Measurements from ENCODE around the gene FOXO1.
"Not testable (repeated sequence)": the region's sequence is repeated elsewhere in the genome, so short reads cannot be mapped to it uniquely, and the experiment has no call there.

FOXO1 gene

DNA sequence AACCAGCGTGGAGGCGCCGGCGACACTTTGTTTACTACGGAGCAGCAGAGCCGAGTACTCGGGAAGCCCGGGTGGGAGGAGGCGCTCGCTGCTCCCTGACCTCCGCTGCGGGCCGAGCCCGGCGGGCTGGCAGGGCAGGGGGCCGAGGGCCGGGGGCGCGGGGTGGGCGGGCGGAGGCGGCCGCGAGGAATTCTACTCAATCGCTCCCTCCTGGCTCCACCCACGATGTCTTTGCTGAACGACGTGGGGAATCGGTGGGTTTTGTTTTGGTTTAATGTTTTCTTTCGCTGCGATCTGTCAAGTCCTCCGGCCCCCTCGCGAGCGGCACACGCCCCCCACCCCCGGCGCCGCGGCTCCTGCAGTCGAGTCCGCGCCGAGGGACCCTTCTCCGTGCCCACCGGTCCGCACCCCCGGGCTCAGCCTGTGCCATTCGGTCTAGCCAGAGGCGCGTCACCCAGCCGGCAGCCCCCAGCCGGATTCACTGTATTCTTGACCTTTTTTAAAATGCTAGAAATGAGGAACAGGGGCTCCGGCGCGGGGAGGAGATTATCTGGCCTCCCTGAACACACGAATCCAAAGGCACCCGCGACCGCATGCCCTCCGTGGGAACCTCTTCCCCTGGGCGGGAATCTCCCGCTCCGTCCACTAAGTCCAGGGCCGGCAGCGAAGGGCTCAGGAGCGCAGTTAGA, 636 bp upstream of the FOXO1 start:
- DNase-seq (ENCODE audit: low read depth, low spot score), result no peak

DNA sequence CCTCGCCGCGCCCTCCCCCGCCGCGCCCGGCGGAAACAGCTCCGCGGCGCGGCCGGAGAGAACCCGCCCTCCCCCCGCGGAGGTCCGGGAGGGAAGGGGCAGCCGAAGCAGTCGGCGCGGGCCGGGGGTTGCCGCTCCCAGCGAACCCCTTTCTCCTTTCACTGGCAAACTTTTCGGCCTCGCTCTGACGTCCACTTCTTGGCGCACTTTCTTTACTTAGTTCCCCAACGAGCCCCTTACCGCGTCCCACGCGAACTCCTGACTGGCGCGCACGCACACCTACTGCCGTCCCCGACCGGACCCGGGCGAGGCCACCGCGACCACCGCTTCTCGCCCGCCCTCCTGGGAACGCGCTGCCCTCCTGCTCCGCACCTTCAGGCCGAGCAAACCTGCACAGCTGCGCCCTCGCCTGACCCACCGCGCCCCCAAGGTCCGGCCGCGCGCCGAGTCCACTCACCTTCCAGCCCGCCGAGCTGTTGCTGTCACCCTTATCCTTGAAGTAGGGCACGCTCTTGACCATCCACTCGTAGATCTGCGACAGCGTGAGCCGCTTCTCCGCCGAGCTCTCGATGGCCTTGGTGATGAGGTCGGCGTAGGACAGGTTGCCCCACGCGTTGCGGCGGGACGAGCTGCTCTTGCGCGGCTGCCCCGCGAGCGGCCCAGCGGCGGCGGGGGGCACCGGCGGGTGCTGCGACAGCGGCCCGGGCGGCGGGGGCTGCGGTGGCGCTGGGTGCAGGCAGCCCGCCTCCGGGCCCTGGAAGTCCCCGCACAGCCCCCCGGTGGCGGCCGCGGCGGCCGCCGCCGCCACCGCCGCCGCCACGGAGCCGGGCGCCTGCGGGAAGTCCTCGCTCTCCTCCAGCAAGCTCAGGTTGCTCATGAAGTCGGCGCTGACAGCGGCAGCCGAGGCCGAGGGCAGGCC, 1.1 kb downstream of the FOXO1 start:
- DNase-seq (ENCODE audit: low read depth, low spot score), result no peak

DNA sequence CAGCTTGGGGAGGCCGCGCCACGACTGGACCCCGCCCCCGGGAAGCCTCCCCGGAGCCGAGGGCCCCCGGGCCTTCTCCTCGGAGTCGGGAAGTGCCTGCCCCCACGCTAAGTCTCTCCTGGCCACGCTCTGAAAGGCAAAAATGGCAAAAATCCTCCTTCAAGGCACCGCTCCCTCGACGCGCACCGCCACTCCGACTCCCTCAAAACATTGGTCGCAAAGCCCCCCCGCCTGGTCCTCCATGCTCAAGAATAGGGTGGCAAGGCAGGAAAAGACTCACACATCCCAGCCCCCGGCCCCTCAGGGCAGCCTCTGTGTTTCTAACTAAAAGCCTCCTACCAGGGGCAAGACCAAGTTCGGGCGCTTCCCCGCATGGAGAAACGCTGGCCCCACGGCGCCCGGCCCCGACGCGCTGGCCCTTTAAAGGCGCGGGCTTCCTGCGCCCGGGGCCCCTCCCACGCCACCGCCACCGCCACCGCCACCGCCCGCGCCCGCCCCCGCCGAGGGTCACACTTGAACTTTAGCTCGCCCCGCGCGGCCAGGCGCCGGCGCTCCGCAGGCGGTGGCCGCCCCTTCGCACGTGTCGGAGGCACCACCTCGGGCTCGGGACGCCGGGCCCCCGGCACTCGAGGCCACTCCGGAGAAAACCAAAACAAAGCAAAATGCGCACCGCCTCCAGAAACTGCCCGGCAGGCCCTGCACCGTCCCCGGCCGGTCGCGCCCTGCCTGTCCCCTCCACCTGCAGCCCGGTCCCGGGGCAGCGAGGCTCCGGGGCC, 1.9 kb downstream of the FOXO1 start:
- DNase-seq (ENCODE audit: low read depth, low spot score), result no peak

DNA sequence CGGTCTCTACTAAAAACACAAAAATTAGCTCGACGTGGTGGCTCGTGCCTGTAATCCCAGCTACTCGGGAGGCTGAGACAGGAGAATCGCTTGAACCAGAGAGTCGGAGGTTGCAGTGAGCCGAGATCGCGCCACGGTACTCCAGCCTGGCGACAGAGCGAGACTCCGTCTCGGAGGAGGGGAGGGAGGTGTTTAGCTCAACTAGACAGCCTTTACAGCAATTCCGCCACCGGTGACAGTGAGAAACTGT, 2.4 kb downstream of the FOXO1 start:
- not testable (repeated sequence) for DNase-seq (ENCODE audit: low read depth, low spot score)

DNA sequence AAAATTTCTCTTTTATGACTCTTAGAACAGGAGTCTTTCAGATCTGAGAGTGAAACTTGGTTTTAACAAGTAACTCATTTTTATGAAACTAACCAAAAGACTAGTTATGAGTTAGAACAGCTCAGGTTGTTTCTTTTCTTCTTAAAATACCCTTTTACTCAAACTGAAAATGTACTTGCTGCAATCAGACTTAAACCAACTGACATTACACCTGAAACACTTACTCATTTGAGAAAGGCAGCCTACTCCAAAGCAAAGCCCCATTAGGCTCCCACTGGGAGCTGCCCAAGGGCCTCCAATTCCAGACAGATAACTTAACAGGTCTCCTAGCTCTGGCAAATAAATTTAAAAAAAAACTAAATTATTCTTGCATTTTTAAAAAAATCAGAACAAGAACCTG, 3.6 kb downstream of the FOXO1 start:
- DNase-seq (ENCODE audit: low read depth, low spot score), result no peak

DNA sequence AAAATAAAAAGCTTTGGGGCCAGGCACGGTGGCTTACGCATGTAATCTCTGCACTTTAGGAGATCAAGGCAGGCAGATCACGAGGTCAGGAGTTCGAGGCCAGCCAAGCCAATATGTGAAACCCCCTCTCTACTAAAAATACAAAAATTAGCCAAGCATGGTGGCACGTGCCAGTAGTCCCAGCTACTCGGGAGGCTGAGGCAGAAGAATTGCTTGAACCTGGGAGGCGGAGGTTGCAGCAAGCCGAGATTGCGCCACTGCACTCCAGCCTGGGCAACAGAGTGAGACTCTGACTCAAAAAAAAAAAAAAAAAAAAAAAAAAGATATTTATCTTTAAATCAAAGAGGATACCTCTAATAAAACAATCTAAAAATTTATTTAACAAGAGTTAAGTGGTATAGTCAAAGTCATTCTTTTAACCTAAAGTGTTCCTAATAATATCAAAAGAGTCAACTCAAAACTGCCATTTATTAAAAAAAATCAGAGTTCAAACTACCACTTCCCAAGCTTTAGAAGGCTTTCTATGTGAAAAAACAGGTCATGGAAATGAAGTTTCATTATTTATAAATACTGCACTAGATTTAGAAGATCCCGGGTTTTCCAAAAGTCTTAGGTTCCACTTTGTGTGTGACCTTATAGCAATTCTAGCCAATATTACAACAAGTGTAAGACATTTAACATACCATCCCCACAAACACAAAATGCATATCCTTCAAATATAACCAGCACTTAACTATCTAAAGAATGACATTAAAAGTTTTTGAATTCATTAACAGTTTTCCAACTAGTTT, 4.4 kb downstream of the FOXO1 start:
- no peak for DNase-seq (ENCODE audit: low read depth, low spot score)

DNA sequence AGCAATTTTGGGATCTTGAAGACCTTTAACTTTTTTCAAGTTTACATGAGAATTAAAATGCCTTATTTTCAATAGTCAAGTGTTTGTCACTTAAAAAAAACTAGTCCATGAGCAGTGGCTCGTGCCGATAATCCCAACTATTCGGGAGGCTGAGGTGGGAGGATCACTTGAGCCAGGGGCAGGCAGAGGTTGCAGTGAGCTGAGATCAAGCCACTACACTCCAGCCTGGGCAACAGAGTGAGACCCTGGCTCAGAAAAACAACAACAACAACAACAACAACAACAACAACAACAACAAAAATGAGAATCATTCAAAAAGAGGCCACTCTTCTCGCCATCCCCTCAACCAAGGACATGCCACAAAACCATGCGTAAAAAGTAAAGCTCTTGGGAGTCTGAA, 5.7 kb downstream of the FOXO1 start:
- DNase-seq (ENCODE audit: low read depth, low spot score), result no peak

DNA sequence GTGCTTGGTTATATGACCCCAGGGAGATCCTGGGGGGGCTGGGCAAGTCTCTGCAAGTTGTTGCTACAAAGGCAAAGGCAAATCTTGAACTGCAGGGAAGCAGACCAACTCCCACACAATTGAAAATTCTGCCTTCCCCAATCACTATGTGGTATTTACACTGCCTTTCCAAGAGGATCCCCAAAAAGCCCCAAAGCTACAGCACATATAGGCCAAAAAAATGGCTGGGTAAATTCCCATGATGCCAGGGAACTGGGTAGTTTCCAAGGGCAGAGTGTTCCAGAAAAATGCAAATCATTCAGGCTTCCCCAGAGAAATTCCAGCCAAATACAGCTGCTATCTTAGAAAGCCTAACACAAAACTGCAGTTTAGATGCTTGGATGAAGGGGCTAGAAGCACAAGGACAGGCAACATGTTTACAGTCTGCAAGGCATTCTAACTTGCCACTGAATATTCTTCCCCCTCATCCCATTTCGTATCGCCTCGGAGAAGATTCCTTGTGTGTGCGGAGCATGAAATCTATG, 6.2 kb downstream of the FOXO1 start:
- DNase-seq (ENCODE audit: low read depth, low spot score), result no peak

DNA sequence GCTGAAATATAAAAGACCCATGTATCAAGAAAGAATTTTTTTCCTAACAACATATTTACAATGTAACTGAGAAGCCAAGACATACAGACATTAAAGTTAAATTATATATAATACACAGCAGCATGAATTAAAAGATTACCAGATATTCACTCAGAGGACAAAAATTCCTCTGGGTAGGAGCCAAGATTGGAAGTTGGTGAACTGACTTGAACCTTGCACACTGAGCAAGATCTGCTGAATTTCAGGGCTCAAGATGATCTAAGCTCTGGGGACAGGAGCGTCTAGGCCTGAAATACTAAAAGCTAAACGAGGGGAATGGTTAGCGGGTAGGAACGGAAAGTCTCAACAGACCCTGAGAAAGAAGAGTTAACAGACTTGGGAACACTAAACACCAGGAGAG, 8.5 kb downstream of the FOXO1 start:
- DNase-seq (ENCODE audit: low read depth, low spot score), result no peak

DNA sequence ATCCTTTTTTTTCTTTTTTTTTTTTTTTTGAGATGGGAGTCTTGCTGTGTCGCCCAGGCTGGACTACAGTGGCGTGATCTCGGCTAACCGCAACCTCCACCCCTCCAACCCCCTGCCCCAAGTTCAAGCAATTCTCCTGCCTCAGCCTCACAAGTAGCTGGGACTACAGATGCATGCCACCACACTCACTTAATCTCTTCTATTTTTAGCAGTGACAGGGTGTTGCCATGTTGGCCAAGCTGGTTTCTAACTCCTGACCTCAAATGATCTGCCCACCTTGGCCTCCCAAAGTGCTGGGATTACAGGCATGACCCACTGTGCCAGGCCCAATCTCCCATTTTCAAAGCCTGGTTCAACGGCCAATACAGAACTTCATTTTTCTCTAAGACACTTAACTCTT, 9.1 kb downstream of the FOXO1 start:
- DNase-seq (ENCODE audit: low read depth, low spot score), result no peak

DNA sequence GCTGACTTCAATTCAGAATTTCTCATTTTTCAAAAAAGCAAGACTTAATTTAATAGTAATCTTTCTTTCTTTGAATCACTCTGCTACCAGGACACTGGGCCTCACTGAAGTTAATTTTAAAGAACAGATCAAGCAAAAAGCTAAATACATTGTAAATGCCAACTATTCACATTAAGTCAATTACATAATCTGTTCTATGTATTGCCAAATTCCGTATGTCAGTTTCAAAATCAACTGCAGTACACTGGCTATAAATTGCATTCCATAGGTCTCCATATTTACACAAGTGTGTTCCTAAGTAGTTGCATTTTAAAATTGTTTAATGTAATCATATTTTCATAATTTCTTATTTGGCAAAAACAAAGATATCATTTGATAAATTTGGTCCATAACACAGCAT, 10.1 kb downstream of the FOXO1 start:
- no peak for DNase-seq (ENCODE audit: low read depth, low spot score)

DNA sequence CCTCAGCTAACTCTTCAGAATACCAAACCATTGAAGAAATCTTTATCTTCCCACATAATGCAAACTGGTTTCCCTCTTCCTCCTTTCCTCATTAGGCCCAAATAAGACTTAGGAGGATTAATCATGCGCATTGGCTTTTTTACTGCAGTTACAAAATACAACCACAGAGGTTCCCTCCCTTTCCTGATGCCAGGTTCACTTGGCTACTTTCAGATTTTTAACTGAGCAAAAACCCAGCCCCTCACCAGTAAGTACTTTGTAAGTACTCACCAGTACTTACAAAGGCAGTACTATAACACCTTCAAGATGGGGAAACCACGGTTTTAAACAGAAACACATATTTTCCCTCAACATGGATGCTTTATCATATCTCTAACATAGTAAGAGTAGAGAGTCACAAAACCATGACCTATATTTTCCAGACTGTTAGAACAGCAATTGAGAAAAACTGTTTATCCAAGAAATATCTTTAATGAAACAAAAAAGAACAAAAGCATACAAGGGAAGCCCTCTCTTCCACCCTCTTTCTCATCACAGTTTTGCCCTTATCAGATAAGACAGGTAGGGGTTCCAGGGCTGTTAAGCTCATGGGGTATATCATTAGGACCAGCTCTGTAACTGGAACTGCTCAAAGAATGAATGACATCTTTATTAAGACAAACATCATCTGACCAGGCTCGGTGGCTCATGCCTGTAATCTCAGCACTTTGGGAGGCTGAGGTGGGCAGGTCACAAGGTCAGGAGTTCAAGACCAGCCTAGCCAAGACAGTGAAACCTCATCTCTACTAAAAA, 12.7 kb downstream of the FOXO1 start:
- no peak for DNase-seq (ENCODE audit: low read depth, low spot score)

DNA sequence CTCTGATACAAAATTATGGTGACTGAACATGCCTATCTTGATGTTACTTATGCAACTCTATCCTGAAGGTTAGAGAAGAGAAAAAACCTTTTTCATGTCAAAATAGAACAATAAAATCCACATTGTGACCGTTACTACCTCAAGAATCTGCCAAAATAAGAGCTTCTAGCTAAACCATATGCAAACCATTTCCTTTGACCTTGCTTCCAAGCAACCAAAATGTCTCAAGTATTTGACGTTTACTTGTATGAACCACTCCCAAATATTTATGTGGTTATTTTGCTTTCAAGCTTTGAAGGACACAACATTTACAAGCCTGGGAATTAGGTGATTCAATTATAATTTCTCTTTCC, 13.9 kb downstream of the FOXO1 start:
- no peak for DNase-seq (ENCODE audit: low read depth, low spot score)

DNA sequence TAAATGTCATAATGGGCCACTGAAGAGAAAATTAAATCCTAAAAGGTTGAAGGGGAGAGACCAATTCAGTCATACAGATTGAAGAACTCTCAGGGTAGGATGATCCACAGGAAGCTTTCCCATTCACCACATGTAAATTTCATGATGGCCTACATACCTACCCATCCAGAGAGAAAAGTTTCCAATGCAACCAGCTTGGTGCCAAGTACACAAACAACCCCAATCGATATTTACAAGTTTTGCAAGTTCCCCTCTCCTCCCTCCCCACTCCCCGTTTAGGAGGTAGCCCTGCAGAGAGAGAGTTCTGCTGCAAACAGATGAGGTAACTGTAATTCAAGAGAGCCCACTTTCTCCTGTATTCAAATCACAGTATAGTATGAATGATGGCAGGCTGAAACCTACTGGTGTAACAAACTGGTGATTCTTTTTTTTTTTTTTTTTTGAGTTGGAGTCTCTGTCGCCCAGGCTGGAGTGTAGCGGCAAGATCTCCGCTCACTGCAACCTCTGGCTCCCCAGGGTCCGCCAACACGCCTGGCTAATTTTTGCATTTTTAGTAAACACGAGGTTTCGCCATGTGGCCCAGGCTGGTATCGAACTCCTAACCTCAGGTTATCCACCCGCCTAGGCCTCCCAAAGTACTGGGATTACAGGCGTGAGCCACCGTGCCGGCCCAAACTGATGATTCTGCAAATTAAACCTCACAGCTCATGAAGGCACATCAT, 14.4 kb downstream of the FOXO1 start:
- DNase-seq (ENCODE audit: low read depth, low spot score), result peak; percentile 92

DNA sequence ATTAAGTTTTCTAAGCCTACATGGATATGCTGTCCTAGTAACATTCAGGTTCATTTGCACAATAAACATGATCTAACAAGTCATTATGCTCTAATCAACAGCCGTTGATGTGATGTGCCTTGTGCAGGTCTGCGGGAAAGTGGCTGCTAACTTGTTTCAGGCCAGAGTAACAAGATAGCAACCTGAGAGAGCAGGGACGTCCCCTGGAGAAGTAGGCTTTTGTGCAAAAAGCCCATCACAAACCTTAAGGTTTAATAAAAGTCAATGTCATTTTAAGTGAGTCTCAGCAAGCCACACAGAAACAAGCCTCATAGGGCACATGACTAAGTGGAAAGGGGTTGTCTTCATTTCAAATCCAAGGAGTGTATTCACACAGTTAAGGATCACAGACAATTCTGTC, 17.6 kb downstream of the FOXO1 start:
- no peak for DNase-seq (ENCODE audit: low read depth, low spot score)

DNA sequence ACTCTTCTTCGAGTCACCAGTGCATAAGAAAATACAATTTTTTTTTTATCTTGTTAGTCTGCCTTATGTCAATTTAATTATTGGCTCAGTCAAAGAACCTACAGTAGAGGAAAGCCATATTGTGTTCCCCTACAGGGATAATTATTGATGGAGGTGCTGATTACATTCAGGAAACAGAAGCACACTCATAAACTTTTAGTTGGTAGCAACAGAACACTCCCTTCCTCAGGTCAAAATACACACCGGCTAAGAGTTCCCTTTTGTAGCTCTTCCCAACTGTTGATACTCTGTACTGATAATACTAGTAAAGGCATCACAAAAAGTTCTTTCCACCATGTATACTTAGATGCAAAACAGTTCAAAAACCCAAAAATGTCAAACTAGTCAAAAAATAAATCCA, 18.4 kb downstream of the FOXO1 start:
- DNase-seq (ENCODE audit: low read depth, low spot score), result no peak

DNA sequence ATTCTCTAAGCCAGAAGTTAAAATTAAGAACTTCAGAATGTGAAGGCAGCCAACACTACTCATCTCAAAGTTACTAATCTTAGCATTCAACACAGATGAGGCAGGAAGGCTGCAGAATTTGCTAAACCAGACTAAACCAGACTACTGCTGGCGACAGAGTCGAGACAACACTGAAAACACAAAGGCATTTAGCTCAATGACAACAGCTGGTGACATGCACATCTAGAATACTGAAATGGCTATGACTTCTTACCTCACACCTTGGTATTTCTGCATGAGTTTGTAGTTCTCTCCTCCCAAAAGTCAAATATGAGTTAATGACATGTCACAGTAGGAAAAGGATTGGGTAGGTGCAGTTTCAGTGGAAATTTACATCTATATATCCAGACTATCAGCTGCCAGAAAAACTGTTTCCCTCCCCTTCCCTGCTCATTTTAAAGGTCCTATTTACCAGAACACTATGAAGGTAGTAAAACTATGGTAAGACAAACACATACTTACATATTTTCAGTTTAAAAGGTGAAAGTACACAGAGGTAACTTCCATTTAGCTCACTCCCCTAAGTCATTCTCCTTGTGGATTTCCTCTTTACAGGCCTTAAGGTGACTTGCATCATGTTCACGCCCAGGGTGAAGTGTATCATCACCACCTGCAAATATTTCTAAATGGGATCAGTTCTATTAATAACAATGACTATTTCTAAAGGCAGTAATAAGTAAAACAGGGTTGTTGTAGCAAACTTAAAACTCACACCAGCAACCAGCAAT, 21.4 kb downstream of the FOXO1 start:
- no peak for DNase-seq (ENCODE audit: low read depth, low spot score)

DNA sequence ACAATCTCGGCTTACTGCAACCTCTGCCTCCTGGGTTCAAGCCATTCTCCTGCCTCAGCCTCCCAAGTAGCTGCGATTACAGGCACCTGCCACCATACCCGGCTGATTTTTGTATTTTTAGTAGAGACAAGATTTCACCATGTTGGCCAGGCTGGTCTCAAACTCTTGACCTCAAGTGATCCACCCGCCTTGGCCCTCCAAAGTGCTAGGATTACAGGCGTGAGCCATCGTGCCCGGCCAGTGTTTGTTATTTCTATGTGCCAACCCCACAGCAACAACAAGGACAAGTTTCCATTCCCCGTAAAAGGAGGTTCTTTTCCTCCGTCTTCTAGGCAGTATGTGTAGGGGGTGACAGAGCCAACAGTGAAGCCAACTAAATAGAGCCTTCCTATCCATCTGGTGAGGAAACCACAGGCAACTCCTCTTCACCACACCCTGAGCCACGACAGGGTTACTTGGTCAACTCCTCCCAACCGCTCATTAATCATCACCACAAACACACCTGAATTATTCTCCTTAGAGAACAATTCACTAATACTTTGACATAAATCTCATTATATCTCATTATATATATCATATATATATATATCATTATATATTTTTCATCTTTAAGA, 25.5 kb downstream of the FOXO1 start:
- no peak for DNase-seq (ENCODE audit: low read depth, low spot score)

DNA sequence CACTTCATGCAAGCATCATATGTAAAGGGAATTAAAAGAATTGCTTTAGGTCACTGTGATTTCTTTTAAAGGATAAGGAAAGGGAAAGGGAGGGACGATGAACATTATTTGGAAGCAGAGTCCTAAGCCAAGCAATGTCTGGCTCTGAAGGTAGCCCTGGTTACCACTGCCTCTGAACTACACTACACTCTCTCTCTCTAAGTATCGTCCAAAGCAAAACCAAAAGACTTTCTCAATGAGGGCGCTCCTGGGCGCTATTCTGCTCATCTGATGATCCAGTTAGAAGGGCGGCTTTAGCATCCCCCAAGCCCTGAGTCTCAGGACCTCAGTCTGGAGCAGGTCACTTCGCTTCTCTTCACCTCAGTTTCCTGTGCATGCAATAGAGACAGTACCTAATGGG, 26.2 kb downstream of the FOXO1 start:
- DNase-seq (ENCODE audit: low read depth, low spot score), result no peak

All from iPS DF 19.7 (cell line).